ENCODE results near the gene KLHL17.

Gene KLHL17

DNA sequence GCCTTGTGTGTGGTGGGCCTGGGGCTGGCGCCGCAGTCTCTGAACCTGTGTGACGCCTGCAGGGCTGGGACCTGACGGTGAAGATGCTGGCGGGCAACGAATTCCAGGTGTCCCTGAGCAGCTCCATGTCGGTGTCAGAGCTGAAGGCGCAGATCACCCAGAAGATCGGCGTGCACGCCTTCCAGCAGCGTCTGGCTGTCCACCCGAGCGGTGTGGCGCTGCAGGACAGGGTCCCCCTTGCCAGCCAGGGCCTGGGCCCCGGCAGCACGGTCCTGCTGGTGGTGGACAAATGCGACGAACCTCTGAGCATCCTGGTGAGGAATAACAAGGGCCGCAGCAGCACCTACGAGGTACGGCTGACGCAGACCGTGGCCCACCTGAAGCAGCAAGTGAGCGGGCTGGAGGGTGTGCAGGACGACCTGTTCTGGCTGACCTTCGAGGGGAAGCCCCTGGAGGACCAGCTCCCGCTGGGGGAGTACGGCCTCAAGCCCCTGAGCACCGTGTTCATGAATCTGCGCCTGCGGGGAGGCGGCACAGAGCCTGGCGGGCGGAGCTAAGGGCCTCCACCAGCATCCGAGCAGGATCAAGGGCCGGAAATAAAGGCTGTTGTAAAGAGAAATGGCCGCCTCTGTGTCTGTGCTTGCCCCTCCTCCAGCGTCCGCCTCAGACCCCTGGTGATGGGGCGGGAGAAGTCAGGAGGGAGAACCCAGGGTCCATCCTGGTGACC, 53.7 kb downstream of the KLHL17 start:
- Histone ChIP-seq H3K36me3 (no peaks in the 10 kb centered on the region), H3K4me3 (ENCODE audit: low read depth, low read length) (peak overlapping the region; percentile 85), H3K9me3 (no peaks in the 10 kb centered on the region), H3K4me1 (peaks cover 5% of the 10 kb centered on the region; the same call in 1 of the 2 replicates), H3K27me3 (no peaks in the 10 kb centered on the region)
- TF ChIP-seq, protein P1, sequence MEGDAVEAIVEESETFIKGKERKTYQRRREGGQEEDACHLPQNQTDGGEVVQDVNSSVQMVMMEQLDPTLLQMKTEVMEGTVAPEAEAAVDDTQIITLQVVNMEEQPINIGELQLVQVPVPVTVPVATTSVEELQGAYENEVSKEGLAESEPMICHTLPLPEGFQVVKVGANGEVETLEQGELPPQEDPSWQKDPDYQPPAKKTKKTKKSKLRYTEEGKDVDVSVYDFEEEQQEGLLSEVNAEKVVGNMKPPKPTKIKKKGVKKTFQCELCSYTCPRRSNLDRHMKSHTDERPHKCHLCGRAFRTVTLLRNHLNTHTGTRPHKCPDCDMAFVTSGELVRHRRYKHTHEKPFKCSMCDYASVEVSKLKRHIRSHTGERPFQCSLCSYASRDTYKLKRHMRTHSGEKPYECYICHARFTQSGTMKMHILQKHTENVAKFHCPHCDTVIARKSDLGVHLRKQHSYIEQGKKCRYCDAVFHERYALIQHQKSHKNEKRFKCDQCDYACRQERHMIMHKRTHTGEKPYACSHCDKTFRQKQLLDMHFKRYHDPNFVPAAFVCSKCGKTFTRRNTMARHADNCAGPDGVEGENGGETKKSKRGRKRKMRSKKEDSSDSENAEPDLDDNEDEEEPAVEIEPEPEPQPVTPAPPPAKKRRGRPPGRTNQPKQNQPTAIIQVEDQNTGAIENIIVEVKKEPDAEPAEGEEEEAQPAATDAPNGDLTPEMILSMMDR (IDR thresholded peaks at IDR 0.05; ENCODE audit: low read depth, low read length) = no peak
- no peak for DNase-seq

DNA sequence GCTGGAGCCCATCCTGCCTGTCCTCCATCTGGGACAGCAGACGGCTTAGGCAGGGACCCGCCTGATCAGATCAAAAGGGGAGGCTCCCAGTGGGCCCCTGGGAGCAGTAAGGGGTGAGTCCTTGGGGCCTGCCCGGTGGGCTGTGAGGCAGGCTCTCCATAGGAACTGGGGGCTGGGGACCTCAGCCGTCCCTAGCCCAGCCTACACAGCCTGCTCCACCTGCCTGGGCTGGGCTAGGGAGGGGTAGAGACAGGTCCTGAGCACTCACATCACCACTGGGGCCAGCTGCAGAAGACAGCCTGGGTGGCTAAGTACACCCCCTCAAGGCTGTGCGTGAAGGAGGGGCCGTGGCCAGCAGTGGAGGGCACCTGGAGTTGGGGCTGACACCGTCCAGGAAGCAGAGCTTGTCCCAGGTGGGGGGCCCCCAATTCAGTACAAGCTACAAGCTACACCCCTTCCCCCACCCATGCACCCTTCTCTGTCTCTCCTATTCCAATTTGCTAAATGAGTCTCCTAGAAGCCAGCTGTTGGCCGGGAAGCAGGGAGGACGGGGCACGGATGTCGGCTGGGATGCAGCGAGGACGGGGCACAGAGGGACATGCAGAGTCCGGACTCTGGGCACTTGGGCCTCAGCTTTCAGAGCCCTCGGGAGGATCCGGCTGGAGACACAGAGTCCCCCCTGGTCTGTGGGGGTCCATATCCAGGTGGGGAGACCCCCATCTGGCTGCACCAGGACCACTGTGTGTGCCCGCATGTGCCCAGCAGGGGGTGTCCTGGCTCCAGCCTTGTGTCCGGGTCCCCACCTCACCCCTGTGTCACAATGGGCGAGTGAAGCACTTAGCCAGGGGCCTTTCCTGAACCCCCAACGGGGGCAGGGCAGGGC, 54.7 kb downstream of the KLHL17 start:
- peaks cover under 1% of the 10 kb centered on the region; the same call in 1 of the 2 replicates for H3K27me3 ChIP-seq
- no peaks in the 10 kb centered on the region for H3K9me3 ChIP-seq
- H3K36me3 ChIP-seq = no peaks in the 10 kb centered on the region
- TF ChIP-seq, protein P1 (IDR thresholded peaks at IDR 0.05; ENCODE audit: low read depth, low read length) = peak; percentile 43
- DNase-seq = peak; percentile 43
- no peak overlapping the region for H3K4me3 ChIP-seq (ENCODE audit: low read depth, low read length)
- peaks cover 5% of the 10 kb centered on the region; the same call in 1 of the 2 replicates for H3K4me1 ChIP-seq

All from BE2C (cell line).